SIG-M5 treated with dmso at 0.1 percent for 504 hours (cell line): ENCODE measurements around the gene ZNF507.

Experiments used
- DNase-seq: peaks from one replicate; lab custom pipeline; 2025; ENCODE audit not compliant: unreplicated experiment; lab: John Stamatoyannopoulos, UW

Gene ZNF507

GRCh38 chr19:32339423-32339822, 6.0 kb upstream of the ZNF507 start:
- no peak for DNase-seq

- peak; percentile 39 for DNase-seq
Observed at GRCh38 chr19:32339988-32340874, 5.2 kb upstream of the ZNF507 start.

- no peak for DNase-seq
Observed at GRCh38 chr19:32342695-32343094, 2.7 kb upstream of the ZNF507 start.

GRCh38 chr19:32343550-32344262, 1.7 kb upstream of the ZNF507 start:
- DNase-seq = no peak

GRCh38 chr19:32346901-32347300, 1.5 kb downstream of the ZNF507 start:
- no peak for DNase-seq

- DNase-seq = no peak
Observed at GRCh38 chr19:32347573-32347972, 2.2 kb downstream of the ZNF507 start.

GRCh38 chr19:32349051-32349450, 3.6 kb downstream of the ZNF507 start:
- DNase-seq = no peak

- no peak for DNase-seq
Observed at GRCh38 chr19:32349724-32350470, 4.5 kb downstream of the ZNF507 start.

- no peak for DNase-seq
Observed at GRCh38 chr19:32350471-32350865, 5.1 kb downstream of the ZNF507 start.

- DNase-seq = no peak
Observed at GRCh38 chr19:32350987-32351348, 5.6 kb downstream of the ZNF507 start.

GRCh38 chr19:32352241-32352630, 6.8 kb downstream of the ZNF507 start:
- DNase-seq = no peak

GRCh38 chr19:32354345-32354744, 8.9 kb downstream of the ZNF507 start:
- DNase-seq = no peak

GRCh38 chr19:32355309-32355708, 9.9 kb downstream of the ZNF507 start:
- DNase-seq = no peak

GRCh38 chr19:32357720-32358119, 12.3 kb downstream of the ZNF507 start:
- DNase-seq = no peak

GRCh38 chr19:32358321-32358720, 12.9 kb downstream of the ZNF507 start:
- no peak for DNase-seq

- DNase-seq = no peak
Observed at GRCh38 chr19:32359581-32359980, 14.2 kb downstream of the ZNF507 start.

GRCh38 chr19:32361574-32362317, 16.3 kb downstream of the ZNF507 start:
- no peak for DNase-seq

- no peak for DNase-seq
Observed at GRCh38 chr19:32362318-32362691, 16.9 kb downstream of the ZNF507 start.

GRCh38 chr19:32363175-32363574, 17.8 kb downstream of the ZNF507 start:
- peak; percentile 72 for DNase-seq

- DNase-seq = no peak
Observed at GRCh38 chr19:32363632-32364031, 18.2 kb downstream of the ZNF507 start.

- DNase-seq = no peak
Observed at GRCh38 chr19:32364040-32364439, 18.6 kb downstream of the ZNF507 start.
